Endothelial cell of umbilical vein (primary cell): Measurements from ENCODE around the gene XIAP. TPM values are rescaled to one million over a fixed set of nuclear protein-coding genes. Genes with fewer than 3 reads are reported as not detected.

Experiments
- BruUV-seq: library from RNA; stranded (reverse); fragments of 400-500 nt; replicated peaks from 2 replicates; lab custom pipeline; 2021; lab: Mats Ljungman, UMichigan
- CTCF ChIA-PET: fragments of 300-600, 350-600 bp; sonication (Branson Sonifier 250); formaldehyde crosslinking; loops from one replicate; lab custom pipeline; 2021; ENCODE audit warnings: antibody characterized with exemption, inconsistent platforms; lab: Charles Lee
- POLR2A ChIA-PET: fragments of 300-600, 350-600 bp; sonication (Branson Sonifier 250); formaldehyde crosslinking; loops from one replicate; lab custom pipeline; 2021; ENCODE audit warnings: antibody characterized with exemption, inconsistent platforms; lab: Charles Lee
- DNase-seq: peaks from one replicate; pipeline ENCODE4 v3.0.0-alpha.2; 2011; ENCODE audit warnings: low read depth, low spot score
- FAIRE-seq: peaks from 2 replicates; lab custom pipeline; 2011; peaks lifted over from hg19 to GRCh38; lab: Jason Lieb, UNC
- H2AFZ ChIP-seq: 2 replicates; pipeline ENCODE4 v1.6.0; 2012; ENCODE audit warnings: low read depth, low read length, control low read depth, inconsistent platforms
- H3K27ac ChIP-seq: 2 replicates; pipeline ENCODE4 v1.5.1; 2011; ENCODE audit warnings: low read depth, mild to moderate bottlenecking, control low read depth, low read length, moderate library complexity; ENCODE audit not compliant: insufficient read depth
- H3K27me3 ChIP-seq, 2 experiments: 2 replicates each; pipeline versions ENCODE4 v1.6.0 to v1.6.1; 2011; ENCODE audit warnings: low read length in 2 of 2, mixed read lengths in 1 of 2; ENCODE audit not compliant: control insufficient read depth in 2 of 2, insufficient read depth in 2 of 2
- H3K36me3 ChIP-seq, 2 experiments: 2 replicates in 1 of 2; 3 replicates in 1 of 2; pipeline ENCODE4 v1.5.1; 2011; ENCODE audit warnings: low read length in 2 of 2, mild to moderate bottlenecking in 1 of 2, moderate library complexity in 1 of 2; ENCODE audit not compliant: control insufficient read depth in 2 of 2, insufficient read depth in 2 of 2; ENCODE audit errors: extremely low read depth in 1 of 2
- H3K4me1 ChIP-seq: 3 replicates; pipeline ENCODE4 v1.5.1; 2011; ENCODE audit warnings: mild to moderate bottlenecking, low read length; ENCODE audit not compliant: control insufficient read depth, insufficient read depth; ENCODE audit errors: extremely low read depth
- H3K4me2 ChIP-seq: 2 replicates; pipeline ENCODE4 v1.6.1; 2011; ENCODE audit warnings: low read length, control low read depth, mixed read lengths; ENCODE audit not compliant: insufficient read depth
- H3K4me3 ChIP-seq, 3 experiments: fragments of 200-600 bp in 1 of 3; sonication (generic), shearing (Covaris generic) in 1 of 3; replicated peaks in 1 of 3; 2 replicates each; pipeline ENCODE4 v1.5.1; 2011 to 2016; ENCODE audit warnings: control low read depth in 3 of 3, low read length in 3 of 3, mild to moderate bottlenecking in 2 of 3, inconsistent platforms in 1 of 3, low read depth in 1 of 3, moderate library complexity in 1 of 3; ENCODE audit not compliant: insufficient read depth in 1 of 3
- H3K79me2 ChIP-seq: 2 replicates; pipeline ENCODE4 v1.6.0; 2012; ENCODE audit warnings: low read length, inconsistent platforms; ENCODE audit not compliant: control insufficient read depth, insufficient read depth
- H3K9ac ChIP-seq: replicated peaks from 2 replicates; pipeline ENCODE3; 2011; ENCODE audit warnings: low read length, control low read depth; ENCODE audit not compliant: insufficient read depth; ENCODE audit errors: extremely low read depth
- H3K9me1 ChIP-seq: replicated peaks from 3 replicates; pipeline ENCODE4 v1.6.0; 2011; ENCODE audit warnings: mild to moderate bottlenecking, low read length; ENCODE audit not compliant: control insufficient read depth, insufficient read depth; ENCODE audit errors: extremely low read depth
- H3K9me3 ChIP-seq: replicated peaks from 2 replicates; pipeline ENCODE4 v1.5.1; 2012; ENCODE audit warnings: low read length, inconsistent platforms; ENCODE audit not compliant: control insufficient read depth, insufficient read depth
- H4K20me1 ChIP-seq: replicated peaks from 2 replicates; pipeline ENCODE3; 2011; ENCODE audit warnings: mild to moderate bottlenecking, low read length; ENCODE audit not compliant: control insufficient read depth, insufficient read depth; ENCODE audit errors: extremely low read depth
- CTCF ChIP-seq, 2 donors: IDR thresholded peaks; 1 replicate in 1 of 2; 2 replicates in 1 of 2; pipeline ENCODE4 v1.5.1; 2011; ENCODE audit warnings: low read length in 2 of 2, mild to moderate bottlenecking in 2 of 2, moderate library complexity in 2 of 2, control low read depth in 1 of 2, inconsistent platforms in 1 of 2, low read depth in 1 of 2; ENCODE audit not compliant: insufficient read depth in 1 of 2; ENCODE audit errors: extremely low read depth in 1 of 2
- EZH2 ChIP-seq: IDR thresholded peaks from 2 replicates; pipeline ENCODE4 v1.6.1; 2012; ENCODE audit warnings: borderline replicate concordance, low read depth, mild to moderate bottlenecking, moderate library complexity, low read length, inconsistent platforms; ENCODE audit not compliant: severe bottlenecking
- FOS ChIP-seq: IDR thresholded peaks from 2 replicates; pipeline ENCODE4 v1.6.1; 2011; ENCODE audit warnings: mild to moderate bottlenecking, low read length, moderate library complexity, borderline replicate concordance; ENCODE audit not compliant: insufficient read depth
- GATA2 ChIP-seq: IDR thresholded peaks from 2 replicates; pipeline ENCODE4 v1.7.0; 2011; ENCODE audit warnings: low read depth, mild to moderate bottlenecking, moderate library complexity, mixed read lengths, low read length; ENCODE audit not compliant: insufficient read length, insufficient read depth
- JUN ChIP-seq: IDR thresholded peaks from 2 replicates; pipeline ENCODE4 v1.6.1; 2011; ENCODE audit warnings: borderline replicate concordance, low read depth; ENCODE audit not compliant: insufficient read length, insufficient read depth
- MYC ChIP-seq: IDR thresholded peaks from one replicate; pipeline ENCODE4 v1.6.1; 2011; ENCODE audit warnings: mild to moderate bottlenecking, low read depth, low read length
- POLR2A ChIP-seq: IDR thresholded peaks from 2 replicates; pipeline ENCODE4 v1.6.1; 2012; ENCODE audit warnings: low read depth, mild to moderate bottlenecking, control low read depth, low read length
- POLR2AphosphoS5 ChIP-seq: IDR thresholded peaks from 2 replicates; pipeline ENCODE4 v1.6.1; 2012; ENCODE audit warnings: low read depth, mild to moderate bottlenecking, control low read depth, low read length, moderate library complexity; ENCODE audit not compliant: insufficient read depth
- dilution Hi-C: fragments of 300-500 bp; cut with MboI; formaldehyde crosslinking; loops from one replicate; pipeline ENCODE4 v1.15.0; 2019; ENCODE audit warnings: low sequenced_read_pairs; ENCODE audit not compliant: extremely low pct_ligation_motif_present
- intact Hi-C: fragments of 100-400 bp; cut with micrococcal nuclease; formaldehyde crosslinking; loops from one replicate; pipeline ENCODE4 v1.10.0; 2022
- polyA plus RNA-seq, 4 experiments: library from polyadenylated mRNA; depleted of rRNA in 3 of 4; stranded (reverse) in 3 of 4; unstranded in 1 of 4; fragments of >200 nt; gene quantifications; 2 replicates each; pipeline versions ENCODE4 v1.2.1 to v1.2.3, GENCODE V29; 2011 to 2012; ENCODE audit warnings: missing spikeins in 1 of 4
- total RNA-seq: library from RNA; stranded (reverse); gene quantifications from 2 replicates; pipeline ENCODE4 v1.2.3, GENCODE V29; 2021
- TF ChIP-seq, protein P1 (sequence below): IDR thresholded peaks from 2 replicates; pipeline ENCODE4 v1.6.1; 2011; ENCODE audit not compliant: insufficient read depth, insufficient read length

The XIAP gene
- total and polyA plus RNA-seq, 2 donors (not counting 3 experiments of a cell fraction or from before 2014, with no cell fraction given) = 8.1 to 38.3 TPM

DNA sequence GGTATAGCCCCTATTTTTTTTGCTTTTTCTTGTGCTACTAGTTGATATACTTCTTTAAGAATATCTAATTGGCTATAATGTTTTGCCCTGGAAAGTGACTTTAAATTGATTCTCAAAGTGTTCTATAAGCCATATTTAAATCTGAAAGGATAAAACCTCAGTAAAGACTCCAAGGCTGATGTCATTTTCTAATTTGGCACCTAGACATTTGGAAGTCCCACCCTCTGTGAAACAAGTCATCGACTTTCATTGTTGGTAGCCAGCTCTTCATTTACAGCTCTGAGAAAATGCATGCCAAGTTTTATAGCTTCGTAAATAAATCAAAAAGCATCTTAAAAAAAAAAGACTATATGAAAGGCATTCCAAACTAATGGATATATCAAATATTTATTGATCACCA lies 83.6 kb downstream of the XIAP start:
- Histone ChIP-seq H3K9me1 (no peaks in the 10 kb centered on the region), H3K4me1 (no peaks in the 10 kb centered on the region), H3K4me2 (no peak overlapping the region), H3K79me2 (no peaks in the 10 kb centered on the region), H3K4me3 (no peak overlapping the region), H3K27me3 (no peaks in the 10 kb centered on the region), H4K20me1 (no peaks in the 10 kb centered on the region), H3K9ac (no peak overlapping the region), H3K36me3 (no peaks in the 10 kb centered on the region), H2AFZ (no peak overlapping the region), H3K27ac (no peak overlapping the region), H3K9me3 (no peaks in the 10 kb centered on the region)
- no TSS peak for BruUV-seq
- no peak for DNase-seq
- dilution Hi-C loops = no loop called here
- no peak for FAIRE-seq
- TF ChIP-seq POLR2AphosphoS5 (no peak), POLR2A (no peak), CTCF (IDR thresholded peaks at IDR 0.05; ENCODE audit: extremely low read depth in 1 of 2, insufficient read depth in 1 of 2, low read depth in 1 of 2, low read length in 2 of 2) (no peak), GATA2 (no peak), MYC (no peak), JUN (no peak), EZH2 (no peak), FOS (no peak)
- TF ChIP-seq, protein P1, sequence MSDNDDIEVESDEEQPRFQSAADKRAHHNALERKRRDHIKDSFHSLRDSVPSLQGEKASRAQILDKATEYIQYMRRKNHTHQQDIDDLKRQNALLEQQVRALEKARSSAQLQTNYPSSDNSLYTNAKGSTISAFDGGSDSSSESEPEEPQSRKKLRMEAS = no peak
- intact Hi-C loops = no loop called here
- ChIA-PET POLR2A (no interaction called here), CTCF (no interaction called here)
